GM12865 (cell line): ENCODE measurements around the gene UPF1.

Experiments used
- DNase-seq: peaks from one replicate; pipeline ENCODE4 v3.0.0; 2010; ENCODE audit warnings: low read depth
- H3K4me3 ChIP-seq: 2 replicates; pipeline ENCODE4 v1.5.1; 2011; ENCODE audit warnings: mild to moderate bottlenecking, low read depth, low read length, control low read depth
- CTCF ChIP-seq: IDR thresholded peaks from 2 replicates; pipeline ENCODE4 v1.5.1; 2011; ENCODE audit warnings: low read length, control low read depth, low read depth, inconsistent platforms; ENCODE audit not compliant: insufficient read depth; ENCODE audit errors: missing control alignments

UPF1 gene

GRCh38 chr19:18895038-18895823 lies 63.5 kb downstream of the UPF1 start:
- H3K4me3 ChIP-seq: no peak overlapping the region
- peak; percentile 37 for TF ChIP-seq CTCF
- DNase-seq: peak; percentile 35

GRCh38 chr19:18895824-18896341 lies 64.1 kb downstream of the UPF1 start, which contains the start of gene CERS1:
Gene CERS1 (minus strand): TSS chr19:18896158. CDS start chr19:18896072, 86 bp downstream.
- no peak for DNase-seq
- no peak within 1 kb of the TSS for H3K4me3 ChIP-seq
- no peak for TF ChIP-seq CTCF

- TF ChIP-seq CTCF: no peak
- DNase-seq: no peak
- no peak overlapping the region for H3K4me3 ChIP-seq
These were observed 64.7 kb downstream of the UPF1 start for GRCh38 chr19:18896421-18896841.

GRCh38 chr19:18897094-18898029 lies 65.6 kb downstream of the UPF1 start:
- no peak for TF ChIP-seq CTCF

GRCh38 chr19:18898081-18898606 lies 66.4 kb downstream of the UPF1 start:
- TF ChIP-seq CTCF: no peak
- no peak for DNase-seq
- no peak overlapping the region for H3K4me3 ChIP-seq

More at GRCh38 chr19:18897094-18898029, 65.6 kb downstream of the UPF1 start:
- no peak for DNase-seq
- no peak overlapping the region for H3K4me3 ChIP-seq

GRCh38 chr19:18898607-18899408 lies 67.0 kb downstream of the UPF1 start:
- DNase-seq: no peak
- no peak for TF ChIP-seq CTCF
- H3K4me3 ChIP-seq: no peak overlapping the region
